Neutrophil (primary cell): ENCODE measurements around the gene GALM.

ENCODE experiments used
- H3K27ac ChIP-seq: fragments of 200-600 bp; sonication (generic); 2 replicates; pipeline ENCODE4 v1.5.1; 2016; ENCODE audit warnings: mild to moderate bottlenecking, moderate library complexity
- H3K27me3 ChIP-seq: fragments of 200-600 bp; sonication (generic); 2 replicates; pipeline ENCODE4 v1.6.0; 2016; ENCODE audit warnings: mild to moderate bottlenecking
- H3K36me3 ChIP-seq: fragments of 200-600 bp; sonication (generic); 2 replicates; pipeline ENCODE4 v1.5.1; 2017
- H3K4me1 ChIP-seq, 2 experiments: fragments of 200-600 bp in 1 of 2; sonication (generic) in 1 of 2; 1 replicate in 1 of 2; 2 replicates in 1 of 2; pipeline versions ENCODE4 v1.5.1 to v1.6.1; 2013 to 2016; ENCODE audit warnings: low read depth in 1 of 2, low read length in 1 of 2, mild to moderate bottlenecking in 1 of 2, moderate library complexity in 1 of 2; ENCODE audit not compliant: control insufficient read depth in 1 of 2, insufficient read depth in 1 of 2
- H3K4me3 ChIP-seq, 2 experiments: fragments of 200-600 bp in 1 of 2; sonication (generic) in 1 of 2; 1 replicate in 1 of 2; 2 replicates in 1 of 2; pipeline ENCODE4 v1.5.1; 2013 to 2016; ENCODE audit warnings: low read depth in 1 of 2, low read length in 1 of 2, mild to moderate bottlenecking in 1 of 2, moderate library complexity in 1 of 2
- H3K9me3 ChIP-seq: fragments of 200-600 bp; sonication (generic); 2 replicates; pipeline ENCODE4 v1.5.1; 2016
- TF ChIP-seq, protein P1 (sequence below): fragments of 200-600 bp; sonication (generic); IDR thresholded peaks from 2 replicates; pipeline ENCODE4 v1.5.1; 2016; ENCODE audit warnings: antibody characterized with exemption

The GALM gene

GRCh38 chr2:38740851-38741731, 75.2 kb downstream of the GALM start:
- TF ChIP-seq, protein P1, sequence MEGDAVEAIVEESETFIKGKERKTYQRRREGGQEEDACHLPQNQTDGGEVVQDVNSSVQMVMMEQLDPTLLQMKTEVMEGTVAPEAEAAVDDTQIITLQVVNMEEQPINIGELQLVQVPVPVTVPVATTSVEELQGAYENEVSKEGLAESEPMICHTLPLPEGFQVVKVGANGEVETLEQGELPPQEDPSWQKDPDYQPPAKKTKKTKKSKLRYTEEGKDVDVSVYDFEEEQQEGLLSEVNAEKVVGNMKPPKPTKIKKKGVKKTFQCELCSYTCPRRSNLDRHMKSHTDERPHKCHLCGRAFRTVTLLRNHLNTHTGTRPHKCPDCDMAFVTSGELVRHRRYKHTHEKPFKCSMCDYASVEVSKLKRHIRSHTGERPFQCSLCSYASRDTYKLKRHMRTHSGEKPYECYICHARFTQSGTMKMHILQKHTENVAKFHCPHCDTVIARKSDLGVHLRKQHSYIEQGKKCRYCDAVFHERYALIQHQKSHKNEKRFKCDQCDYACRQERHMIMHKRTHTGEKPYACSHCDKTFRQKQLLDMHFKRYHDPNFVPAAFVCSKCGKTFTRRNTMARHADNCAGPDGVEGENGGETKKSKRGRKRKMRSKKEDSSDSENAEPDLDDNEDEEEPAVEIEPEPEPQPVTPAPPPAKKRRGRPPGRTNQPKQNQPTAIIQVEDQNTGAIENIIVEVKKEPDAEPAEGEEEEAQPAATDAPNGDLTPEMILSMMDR, result peak; percentile 42
- no peak overlapping the region for H3K27ac ChIP-seq
- H3K4me1 ChIP-seq, result peaks cover 16 to 20% of the 10 kb centered on the region in 2 experiments
- peaks cover 33% of the 10 kb centered on the region for H3K36me3 ChIP-seq
- no peak overlapping the region for H3K4me3 ChIP-seq
- H3K27me3 ChIP-seq, result no peaks in the 10 kb centered on the region
- no peaks in the 10 kb centered on the region for H3K9me3 ChIP-seq

DNA sequence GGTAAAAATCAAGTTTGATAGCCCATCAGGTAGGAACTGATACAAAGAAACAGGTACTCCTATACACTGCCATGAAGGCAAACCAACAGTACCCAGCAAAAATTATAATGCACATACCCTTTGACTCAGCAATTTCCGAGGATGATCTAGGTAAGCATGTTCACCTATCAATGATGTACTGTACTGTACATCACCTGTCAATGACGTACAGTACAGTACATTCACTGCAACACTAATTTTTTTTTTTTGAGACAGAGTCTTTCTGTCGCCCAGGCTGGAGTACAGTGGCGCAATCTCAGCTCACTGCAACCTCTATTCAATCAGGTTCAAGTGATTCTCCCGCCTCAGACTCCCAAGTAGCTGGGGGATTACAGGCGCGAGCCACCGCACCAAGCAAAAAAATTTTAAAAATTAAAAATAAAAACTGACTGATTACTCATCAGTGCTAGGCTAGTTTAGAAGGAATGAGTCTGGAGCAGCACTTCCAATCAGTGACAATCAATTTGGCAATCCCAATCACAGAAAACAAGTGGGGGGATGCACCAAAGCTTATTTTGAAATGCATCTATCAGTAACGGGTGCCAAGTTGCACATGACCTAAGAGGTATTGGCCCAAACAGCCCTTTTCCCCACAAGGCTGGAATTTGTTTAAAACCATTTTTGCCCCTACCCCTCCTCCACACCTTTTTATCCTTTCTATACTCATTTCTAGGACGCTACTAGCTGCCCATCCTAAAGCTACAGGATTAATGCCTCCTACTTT, 77.1 kb downstream of the GALM start:
- Histone ChIP-seq H3K4me3 (no peak overlapping the region), H3K36me3 (peaks cover 52% of the 10 kb centered on the region), H3K4me1 (peaks cover 2 to 4% of the 10 kb centered on the region in 2 experiments), H3K27ac (no peak overlapping the region), H3K9me3 (no peaks in the 10 kb centered on the region), H3K27me3 (no peaks in the 10 kb centered on the region)
- TF ChIP-seq, protein P1, result no peak

GRCh38 chr2:38743672-38744398, 77.9 kb downstream of the GALM start:
- no peaks in the 10 kb centered on the region for H3K27me3 ChIP-seq
- no peaks in the 10 kb centered on the region for H3K4me1 ChIP-seq
- H3K9me3 ChIP-seq, result no peaks in the 10 kb centered on the region
- H3K4me3 ChIP-seq, result no peak overlapping the region
- peaks cover 60% of the 10 kb centered on the region for H3K36me3 ChIP-seq
- TF ChIP-seq, protein P1, result no peak
- peak overlapping the region; percentile 12 for H3K27ac ChIP-seq

- H3K4me1 ChIP-seq, result no peaks in the 10 kb centered on the region
- peak overlapping the region; percentile 12 for H3K27ac ChIP-seq
These were observed 78.5 kb downstream of the GALM start for GRCh38 chr2:38744399-38744780.

DNA sequence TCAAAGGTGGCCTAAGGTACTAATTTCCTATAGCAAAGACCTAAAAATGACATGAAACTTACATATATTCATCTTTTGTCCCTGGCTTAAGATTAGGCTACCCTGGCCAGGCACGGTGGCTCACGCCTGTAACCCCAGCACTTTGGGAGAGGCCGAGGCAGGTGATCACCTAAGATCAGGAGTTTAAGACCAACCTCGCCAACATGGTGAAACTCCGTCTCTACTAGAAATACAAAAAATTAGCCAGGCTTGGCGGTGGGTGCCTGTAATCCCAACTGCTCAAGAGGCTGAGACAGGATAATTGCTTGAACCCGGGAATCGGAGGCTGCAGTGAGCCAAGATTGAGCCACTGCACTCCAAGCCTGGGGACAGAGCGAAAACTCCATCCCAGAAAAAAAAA, 79.4 kb downstream of the GALM start:
- Histone ChIP-seq H3K27me3 (no peaks in the 10 kb centered on the region), H3K36me3 (peaks cover 67% of the 10 kb centered on the region), H3K27ac (no peak overlapping the region), H3K9me3 (no peaks in the 10 kb centered on the region), H3K4me3 (no peak overlapping the region), H3K4me1 (peaks cover 8% of the 10 kb centered on the region in 2 experiments)
- TF ChIP-seq, protein P1, result no peak

More at GRCh38 chr2:38744399-38744780, 78.5 kb downstream of the GALM start:
- H3K36me3 ChIP-seq, result peaks cover 66% of the 10 kb centered on the region
- H3K27me3 ChIP-seq, result no peaks in the 10 kb centered on the region
- TF ChIP-seq, protein P1, result no peak
- H3K4me3 ChIP-seq, result no peak overlapping the region
- no peaks in the 10 kb centered on the region for H3K9me3 ChIP-seq
